ENCODE measurements around the gene PPDPF.

The PPDPF gene

GRCh38 chr20:63494420-63495166, 26.0 kb upstream of the PPDPF start:
- ATAC-seq = no peak
- Mint-ChIP-seq H3K27ac (no peak overlapping the region), H3K4me1 (no peaks in the 10 kb centered on the region)

DNA sequence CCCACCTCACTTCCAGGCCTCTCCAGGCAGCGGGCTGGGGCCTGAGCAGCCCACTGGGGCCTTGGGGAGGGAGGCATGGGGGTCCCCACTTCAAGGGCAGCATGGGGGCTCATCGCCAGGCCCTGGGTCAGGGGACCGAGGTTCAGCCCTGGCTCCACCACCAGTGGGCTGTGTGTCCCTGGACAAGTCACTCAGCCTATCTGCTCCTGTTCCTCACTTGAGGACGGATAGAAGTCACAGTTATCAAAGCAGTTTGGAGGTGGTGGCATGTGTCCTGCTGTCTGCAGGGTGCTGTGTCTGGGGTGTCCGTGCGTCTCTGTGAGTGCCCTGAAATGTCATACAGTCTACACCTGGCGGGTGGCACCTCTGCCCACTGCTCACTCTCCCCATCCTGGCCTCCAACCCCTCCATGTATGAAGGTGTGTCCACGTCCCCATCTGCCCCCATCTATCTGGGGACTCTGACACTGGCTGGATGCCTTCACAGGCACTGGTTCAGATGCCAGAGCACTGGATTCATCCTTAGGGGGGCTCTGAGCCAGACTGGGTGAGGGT, 25.3 kb upstream of the PPDPF start:
- Mint-ChIP-seq H3K4me3 (no peak overlapping the region), H3K9me3 (no peaks in the 10 kb centered on the region), H3K4me1 (no peaks in the 10 kb centered on the region), H3K27ac (peak overlapping the region; percentile 26), H3K36me3 (peaks cover 21% of the 10 kb centered on the region)
- ATAC-seq = no peak
- DNase-seq (ENCODE audit: low spot score in 2 of 2) = no peak

More at GRCh38 chr20:63494420-63495166, 26.0 kb upstream of the PPDPF start:
- Mint-ChIP-seq H3K4me3 (no peak overlapping the region), H3K9me3 (no peaks in the 10 kb centered on the region), H3K36me3 (peaks cover 21% of the 10 kb centered on the region)
- DNase-seq (ENCODE audit: low spot score in 2 of 2) = no peak

- peaks cover 15% of the 10 kb centered on the region for H3K36me3 Mint-ChIP-seq
- ATAC-seq (peak; percentile 70), DNase-seq (ENCODE audit: low spot score in 2 of 2) (peak; percentile 83)
- peak overlapping the region; percentile 26 for H3K27ac Mint-ChIP-seq
- peak overlapping the region; percentile 50 for H3K4me3 Mint-ChIP-seq
- no peaks in the 10 kb centered on the region for H3K4me1 Mint-ChIP-seq
- H3K9me3 Mint-ChIP-seq = no peaks in the 10 kb centered on the region
These were observed 24.6 kb upstream of the PPDPF start for GRCh38 chr20:63495741-63496595.

DNA sequence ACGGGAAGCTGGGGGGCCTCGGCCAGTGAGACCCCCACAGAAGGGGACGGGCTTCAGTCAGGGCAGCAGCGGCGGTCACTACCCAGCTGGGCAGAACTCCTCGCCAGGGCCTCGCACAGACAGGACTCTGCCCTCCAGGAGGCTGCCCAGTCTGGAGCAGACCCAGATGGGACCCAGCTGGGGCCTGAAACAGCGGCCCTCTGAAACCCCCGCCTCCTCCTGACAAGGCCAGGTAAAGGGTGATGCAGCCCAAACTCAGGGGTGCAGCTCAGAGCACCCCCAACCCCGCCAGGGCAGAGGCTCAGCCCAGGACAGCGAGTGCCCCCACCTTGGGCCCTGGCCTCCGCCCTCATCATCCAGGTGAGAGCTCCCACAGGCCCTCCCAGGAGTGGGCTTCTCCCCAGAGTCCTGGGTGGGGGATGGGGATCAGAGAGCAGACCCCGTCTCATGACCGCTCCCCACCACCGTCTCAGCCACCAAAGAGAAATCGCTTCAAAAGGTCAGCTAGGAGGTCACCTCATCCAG, 23.9 kb upstream of the PPDPF start:
- Mint-ChIP-seq H3K9me3 (no peaks in the 10 kb centered on the region), H3K4me3 (peak overlapping the region; percentile 50), H3K4me1 (no peaks in the 10 kb centered on the region), H3K36me3 (peaks cover 8% of the 10 kb centered on the region), H3K27ac (no peak overlapping the region)
- ATAC-seq (peak; percentile 20), DNase-seq (ENCODE audit: low spot score in 2 of 2) (no peak)

DNA sequence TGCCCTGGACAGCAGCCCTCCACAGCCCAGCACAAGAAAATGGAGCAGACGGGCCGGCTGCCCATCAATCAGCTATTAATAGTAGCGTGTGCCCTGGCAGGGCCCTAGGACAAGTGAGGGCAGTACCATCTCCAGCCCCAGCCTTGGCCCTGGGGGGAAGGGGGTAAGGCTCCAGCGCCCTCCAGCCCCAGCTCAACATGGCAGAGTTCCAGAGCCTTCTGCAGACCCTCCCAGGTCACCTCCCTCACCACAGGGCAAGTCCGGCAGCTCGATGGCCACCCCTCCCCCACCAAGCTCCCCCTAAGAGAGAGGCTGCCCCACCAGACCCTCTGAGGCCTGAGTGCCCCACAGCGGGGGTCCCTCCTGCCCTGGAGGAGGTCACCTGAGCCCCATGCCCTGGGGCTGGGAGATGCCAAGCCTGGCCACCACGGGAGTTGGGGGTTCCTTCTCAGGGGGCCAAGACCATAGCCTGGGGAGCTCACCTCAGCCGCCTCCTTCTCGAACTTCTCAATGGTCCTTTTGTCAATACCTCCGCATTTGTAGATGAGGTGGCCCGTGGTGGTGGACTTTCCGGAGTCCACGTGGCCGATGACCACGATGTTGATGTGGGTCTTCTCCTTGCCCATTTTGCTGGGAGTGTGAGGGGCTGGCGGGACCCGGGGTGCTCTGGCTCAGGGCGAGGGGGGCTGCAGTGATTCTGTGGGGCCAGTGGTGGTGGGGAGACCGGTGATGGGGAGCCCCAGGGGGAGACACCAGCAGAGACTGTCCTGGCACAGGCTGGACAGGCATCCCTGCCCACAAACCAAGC, 23.2 kb upstream of the PPDPF start:
- Mint-ChIP-seq H3K27ac (no peak overlapping the region), H3K36me3 (peaks cover 2% of the 10 kb centered on the region), H3K9me3 (no peaks in the 10 kb centered on the region), H3K4me3 (peak overlapping the region; percentile 50), H3K4me1 (no peaks in the 10 kb centered on the region)
- DNase-seq (ENCODE audit: low spot score in 2 of 2) (no peak), ATAC-seq (no peak)

GRCh38 chr20:63497946-63498935, 22.3 kb upstream of the PPDPF start:
- no peak for ATAC-seq
- H3K4me3 Mint-ChIP-seq = peak overlapping the region; percentile 50
- H3K27ac Mint-ChIP-seq = no peak overlapping the region
- no peaks in the 10 kb centered on the region for H3K36me3 Mint-ChIP-seq
- H3K9me3 Mint-ChIP-seq = no peaks in the 10 kb centered on the region
- H3K4me1 Mint-ChIP-seq = no peaks in the 10 kb centered on the region
- DNase-seq (ENCODE audit: low spot score in 2 of 2) = no peak

- H3K9me3 Mint-ChIP-seq = no peaks in the 10 kb centered on the region
- ATAC-seq (peak; percentile 27), DNase-seq (ENCODE audit: low spot score in 2 of 2) (no peak)
- H3K4me3 Mint-ChIP-seq = peak within 1 kb of the TSS; percentile 50
- no peaks in the 10 kb centered on the region for H3K4me1 Mint-ChIP-seq
- no peaks in the 10 kb centered on the region for H3K36me3 Mint-ChIP-seq
- no peak within 1 kb of the TSS for H3K27ac Mint-ChIP-seq
These were observed 21.6 kb upstream of the PPDPF start, which contains the start of gene EEF1A2 for GRCh38 chr20:63498960-63499337. Gene EEF1A2, minus strand, starts transcription at chr20:63499083. Its CDS starts 1,320 bp downstream, at chr20:63497763.

DNA sequence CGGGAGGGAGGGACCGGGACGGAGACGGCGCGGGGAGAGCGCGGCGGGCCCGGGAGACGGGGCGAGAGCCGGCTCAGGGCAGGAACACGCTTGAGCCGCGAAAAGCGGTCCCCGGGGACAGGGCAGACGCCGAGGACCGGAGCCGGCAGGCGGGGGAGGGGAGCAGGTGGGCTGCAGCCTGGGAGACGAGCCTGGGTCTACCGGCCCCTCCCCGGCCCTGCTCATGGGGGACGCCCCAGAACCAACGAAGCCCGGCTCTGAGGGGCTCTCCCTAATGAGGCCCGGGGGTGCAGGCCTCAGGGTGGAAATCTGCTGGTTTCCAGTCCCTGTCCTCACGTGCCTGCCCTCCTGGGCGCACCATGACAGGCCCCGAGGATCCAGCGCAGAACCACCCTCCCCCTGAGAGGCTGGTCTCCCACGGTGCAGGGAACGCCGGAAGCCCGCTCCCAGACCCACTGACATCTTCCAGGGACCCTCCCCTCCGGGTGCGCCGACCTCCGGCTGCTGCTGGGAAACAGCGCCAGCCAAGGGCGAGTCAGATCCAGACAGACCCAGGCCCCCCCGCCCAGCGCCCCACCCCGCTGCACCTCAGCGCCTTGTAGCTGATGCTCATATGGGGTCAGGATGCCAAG, 21.1 kb upstream of the PPDPF start:
- no peak for DNase-seq (ENCODE audit: low spot score in 2 of 2)
- no peak for ATAC-seq
- no peaks in the 10 kb centered on the region for H3K4me1 Mint-ChIP-seq
- no peaks in the 10 kb centered on the region for H3K36me3 Mint-ChIP-seq
- H3K9me3 Mint-ChIP-seq = no peaks in the 10 kb centered on the region
- H3K27ac Mint-ChIP-seq = no peak overlapping the region
- peak overlapping the region; percentile 10 for H3K4me3 Mint-ChIP-seq

DNA sequence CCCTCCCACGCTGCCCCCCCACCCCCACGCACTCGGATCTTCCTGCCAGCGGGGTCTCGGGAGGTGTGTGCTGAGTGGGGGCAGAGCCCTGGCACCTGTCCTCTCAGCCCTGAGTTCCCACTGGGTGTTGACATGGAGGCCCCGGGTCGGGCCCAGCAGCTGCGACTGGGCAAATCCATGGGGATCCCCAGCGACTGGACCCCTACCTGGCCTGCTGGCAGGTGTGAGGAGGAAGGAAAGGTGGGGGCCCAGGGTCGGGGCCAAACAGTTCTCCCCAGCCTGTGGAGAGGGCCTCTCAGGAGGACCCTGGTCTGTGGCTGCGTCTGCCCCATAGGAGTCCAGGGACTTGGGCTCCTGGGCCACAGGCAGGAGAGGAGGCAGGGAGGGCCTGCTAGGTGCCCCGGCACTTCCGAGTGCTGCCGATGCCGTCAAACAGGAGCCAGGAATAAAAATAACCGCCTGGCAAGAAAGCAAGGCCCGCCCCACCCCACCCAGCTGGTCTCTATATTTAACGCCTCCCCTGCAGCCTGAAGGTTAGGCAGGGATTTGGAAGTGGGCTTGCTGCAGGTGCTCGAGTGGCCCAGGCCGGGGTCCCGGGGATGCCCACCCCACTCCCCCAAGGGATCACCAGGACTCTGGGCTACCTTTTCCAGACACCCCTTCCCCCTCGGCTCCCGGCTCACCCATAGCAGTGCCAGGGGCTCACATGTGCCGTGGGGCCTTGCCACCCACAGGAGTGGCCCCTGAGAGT, 20.2 kb upstream of the PPDPF start:
- ATAC-seq (no peak), DNase-seq (ENCODE audit: low spot score in 2 of 2) (no peak)
- peaks cover 4% of the 10 kb centered on the region for H3K9me3 Mint-ChIP-seq
- no peak overlapping the region for H3K27ac Mint-ChIP-seq
- peak overlapping the region; percentile 10 for H3K4me3 Mint-ChIP-seq
- no peaks in the 10 kb centered on the region for H3K36me3 Mint-ChIP-seq
- no peaks in the 10 kb centered on the region for H3K4me1 Mint-ChIP-seq

- DNase-seq (ENCODE audit: low spot score in 2 of 2) (no peak), ATAC-seq (no peak)
- Mint-ChIP-seq H3K27ac (no peak overlapping the region), H3K36me3 (no peaks in the 10 kb centered on the region), H3K4me1 (no peaks in the 10 kb centered on the region), H3K4me3 (no peak overlapping the region), H3K9me3 (peaks cover 4% of the 10 kb centered on the region)
These were observed 19.4 kb upstream of the PPDPF start for GRCh38 chr20:63500902-63501817.

GRCh38 chr20:63501818-63502670, 18.5 kb upstream of the PPDPF start:
- ATAC-seq = no peak

More at GRCh38 chr20:63501818-63502670, 18.5 kb upstream of the PPDPF start:
- no peaks in the 10 kb centered on the region for H3K36me3 Mint-ChIP-seq
- H3K4me3 Mint-ChIP-seq = no peak overlapping the region
- no peak overlapping the region for H3K27ac Mint-ChIP-seq
- H3K9me3 Mint-ChIP-seq = peaks cover 4% of the 10 kb centered on the region
- H3K4me1 Mint-ChIP-seq = peaks cover 5% of the 10 kb centered on the region
- no peak for DNase-seq (ENCODE audit: low spot score in 2 of 2)

Measured in stimulated activated effector memory CD8-positive, alpha-beta T cell treated with anti-CD3 and anti-CD28 coated beads, Interleukin-12 subunit alpha, Interleukin-12 subunit beta, amount 100 ng/mL, for 72 hours (primary cell).